Kidney glomerular epithelial cell (primary cell): ENCODE results near the gene PFN2.
A peak's percentile ranks its signal among the peaks of the same experiment; 100 is the strongest.
"Not testable (repeated sequence)": the region's sequence is repeated elsewhere in the genome, so short reads cannot be mapped to it uniquely, and the experiment has no call there.

Source experiments
- DNase-seq: peaks from one replicate; lab custom pipeline; 2025; lab: John Stamatoyannopoulos, UW

The PFN2 gene

DNA sequence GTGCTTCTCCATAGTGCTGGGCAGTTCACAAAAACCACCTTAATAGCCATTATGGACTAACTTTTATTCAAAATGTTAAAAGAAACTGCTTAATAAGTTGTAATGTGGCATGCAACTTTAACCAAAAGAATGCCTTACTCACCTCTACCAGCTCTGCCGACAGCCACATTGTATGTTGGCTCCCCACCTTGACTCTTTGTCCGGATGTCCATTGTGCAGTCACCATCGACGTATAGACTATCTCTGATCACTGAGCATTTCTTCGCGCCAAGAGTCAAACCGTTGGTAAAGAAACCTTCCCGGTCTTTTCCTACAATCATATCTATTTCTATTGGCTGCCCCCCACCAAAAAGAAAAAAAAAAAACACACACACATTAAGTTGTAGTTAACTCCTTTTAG lies 2.5 kb downstream of the PFN2 start:
- no peak for DNase-seq

DNA sequence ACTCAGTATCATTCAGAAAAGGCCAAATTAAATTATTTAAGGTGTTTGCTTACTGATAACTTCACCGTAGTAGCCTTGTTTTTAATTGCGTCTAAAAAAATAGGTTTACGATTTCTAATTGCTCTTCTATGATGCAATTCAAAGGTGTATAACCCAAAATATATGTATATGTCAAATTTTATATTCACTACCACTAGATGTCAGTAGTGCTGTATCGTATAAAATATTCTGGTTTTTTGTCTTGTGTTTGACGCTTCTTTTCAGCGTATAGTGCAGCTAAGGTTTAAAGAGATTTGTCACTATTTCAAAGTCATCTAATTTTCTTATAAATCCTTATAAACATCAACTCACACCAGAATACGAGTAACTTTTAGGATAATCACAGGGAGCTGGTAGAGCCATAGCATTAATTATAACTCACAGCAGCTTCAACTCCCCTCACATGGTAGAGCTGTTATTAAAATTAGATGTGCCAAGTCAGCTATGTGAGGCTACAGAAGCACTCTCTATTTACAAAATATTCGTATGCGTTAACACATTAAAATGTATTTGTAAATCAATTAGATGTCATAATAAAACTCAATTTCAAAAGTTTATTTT lies 3.5 kb downstream of the PFN2 start:
- peak; percentile 61 for DNase-seq

DNA sequence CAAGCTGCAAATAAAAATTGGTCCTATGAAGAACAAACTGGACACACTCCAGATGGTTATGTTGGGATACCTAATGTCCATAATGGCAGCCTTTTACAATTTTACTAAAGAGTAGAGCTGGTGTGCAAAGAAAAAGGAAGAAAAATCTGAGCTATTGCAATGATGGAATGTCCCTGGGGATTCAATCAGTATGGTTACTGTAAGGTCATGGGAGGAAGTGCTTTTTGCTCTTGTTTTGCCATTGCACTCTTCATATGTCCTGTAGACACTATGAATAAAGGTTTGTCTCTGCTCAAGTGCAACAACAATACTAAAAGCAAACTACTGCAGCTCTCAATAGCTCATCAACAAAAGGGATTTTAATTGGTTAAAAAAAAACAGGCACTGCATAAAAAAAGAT lies 5.4 kb downstream of the PFN2 start:
- no peak for DNase-seq

DNA sequence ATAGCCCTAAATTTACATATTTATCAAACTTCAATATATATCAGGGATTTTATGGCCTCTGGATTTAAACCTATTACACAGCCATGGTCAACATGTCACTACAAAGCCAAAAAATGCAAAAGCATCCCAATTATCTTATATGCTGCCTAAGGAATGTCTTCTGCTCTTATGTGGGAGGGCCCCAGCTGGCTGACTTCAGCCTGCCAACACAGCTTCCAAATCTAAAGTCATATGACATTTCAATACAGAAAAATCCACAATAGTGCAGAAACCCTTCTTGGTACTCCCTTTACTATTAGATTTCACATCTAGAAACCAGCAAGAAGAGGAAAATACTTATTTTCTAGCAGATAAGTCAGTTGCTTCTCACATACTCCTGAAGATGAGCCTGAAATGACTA lies 6.4 kb downstream of the PFN2 start:
- DNase-seq, result no peak

DNA sequence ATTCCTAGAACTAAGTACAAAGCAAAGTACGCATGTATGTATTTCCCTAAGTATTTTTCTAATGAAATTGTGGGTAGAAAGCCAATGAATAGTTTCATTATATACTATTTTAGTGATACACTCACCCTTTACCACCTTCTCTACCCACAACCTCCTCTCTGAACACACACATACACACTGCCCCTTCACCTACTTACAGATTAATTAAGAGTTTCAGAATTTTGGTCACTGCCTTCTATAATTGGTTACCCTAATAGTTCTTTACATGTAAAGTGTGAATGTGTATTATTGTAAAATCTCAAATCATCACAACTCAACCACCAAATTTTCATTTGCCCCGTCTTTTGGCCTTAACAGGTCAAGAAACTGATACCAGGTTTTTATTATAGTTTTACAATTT lies 7.2 kb downstream of the PFN2 start:
- DNase-seq, result no peak

DNA sequence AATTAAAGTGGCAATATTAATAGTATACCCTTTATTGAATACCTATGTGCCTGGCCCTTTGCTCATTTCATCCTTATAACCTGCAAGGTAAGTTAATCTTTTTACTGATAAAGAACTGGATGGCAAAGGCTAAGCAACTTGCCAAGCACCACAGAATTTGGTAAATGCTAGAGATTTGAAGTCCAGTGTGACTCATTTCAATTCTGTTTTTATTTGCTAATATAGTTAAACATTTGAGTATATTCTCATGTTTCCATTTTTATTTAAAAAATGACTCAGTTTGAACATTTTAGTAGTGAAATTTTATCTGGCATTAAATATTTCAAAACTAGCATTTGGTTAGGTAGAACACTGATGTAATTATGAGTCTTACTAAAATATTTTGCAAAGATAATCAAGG lies 11.3 kb downstream of the PFN2 start:
- no peak for DNase-seq

DNA sequence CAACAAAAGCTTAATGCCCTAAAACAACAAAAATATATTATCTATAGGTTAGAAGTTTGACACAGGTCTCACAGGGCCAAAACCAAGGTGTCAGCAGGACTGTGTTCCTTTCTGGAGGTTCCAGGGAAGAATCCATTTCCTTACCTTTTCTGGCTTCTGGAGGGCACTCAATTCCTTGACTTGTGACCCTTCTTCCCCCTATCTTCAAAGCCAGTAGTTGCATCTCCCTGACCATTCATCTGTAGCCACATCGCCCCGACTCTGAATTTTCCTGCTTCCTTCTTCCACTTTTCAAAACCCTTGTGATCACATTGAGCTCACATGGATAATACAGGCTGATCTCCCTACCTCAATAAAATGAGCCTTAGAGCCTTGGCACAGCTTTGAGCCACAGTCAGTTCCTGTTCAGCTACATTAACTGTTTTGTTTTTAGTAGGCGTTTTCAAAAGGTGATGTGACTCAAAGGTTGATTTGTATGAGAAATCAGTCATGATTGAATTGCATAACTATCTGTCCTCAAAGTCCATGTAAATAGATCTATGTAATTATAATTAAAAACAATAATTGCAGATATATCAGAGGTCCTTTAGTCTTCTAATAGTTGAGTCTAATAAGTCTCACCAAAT lies 12.4 kb downstream of the PFN2 start:
- DNase-seq, result no peak

DNA sequence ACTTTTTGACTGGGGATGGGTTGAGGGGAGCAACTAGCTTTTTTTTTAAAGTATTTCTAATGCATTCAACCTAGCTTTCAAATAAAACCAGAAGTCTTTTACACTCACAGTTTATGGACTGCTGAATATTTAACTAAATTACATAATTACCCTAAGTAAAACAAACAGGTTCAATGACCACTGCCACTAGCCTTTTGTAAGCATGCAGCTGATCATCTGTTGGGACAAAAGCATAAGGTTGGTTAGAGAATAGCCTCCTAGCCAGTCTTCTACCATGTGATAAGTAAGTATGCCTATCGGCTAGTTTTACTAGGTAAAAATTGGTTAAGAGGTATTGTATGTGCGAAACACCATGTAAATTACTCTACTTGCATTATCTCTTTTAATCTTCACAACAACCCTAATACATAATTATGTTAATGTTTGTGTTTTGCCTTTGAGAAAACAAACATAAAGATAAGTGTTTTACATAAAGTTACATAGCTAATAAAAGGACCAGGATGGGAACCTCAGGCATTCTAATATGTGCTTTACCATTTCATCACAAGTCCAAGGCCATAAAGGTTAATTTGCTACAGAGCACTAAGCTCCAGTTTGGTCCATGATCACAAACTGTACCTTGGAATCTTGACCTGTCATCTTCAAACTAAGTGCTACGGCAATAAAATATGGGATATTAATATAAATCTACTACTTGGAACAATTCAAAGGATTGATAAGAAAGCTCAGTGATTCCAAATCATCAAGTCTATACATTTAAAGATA lies 13.2 kb downstream of the PFN2 start:
- DNase-seq, result no peak

DNA sequence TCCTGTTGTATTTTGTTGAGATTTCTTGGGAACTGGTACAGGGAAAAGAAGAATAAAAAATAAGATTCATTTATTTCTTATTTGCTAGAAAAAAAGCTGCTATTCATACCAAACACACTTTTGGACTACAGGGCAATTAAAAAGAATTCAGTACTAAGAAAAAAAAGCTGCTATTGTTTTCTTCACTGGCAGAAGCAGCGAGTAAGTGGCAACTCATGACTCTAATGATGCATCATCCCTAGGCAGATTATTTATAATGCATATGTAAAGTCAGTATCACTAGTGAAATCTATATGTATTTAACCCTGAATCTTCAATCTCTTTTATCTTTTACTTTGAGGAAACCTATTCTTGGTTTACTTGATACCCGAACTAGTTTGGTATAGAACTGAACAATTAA lies 15.2 kb downstream of the PFN2 start:
- DNase-seq, result no peak

DNA sequence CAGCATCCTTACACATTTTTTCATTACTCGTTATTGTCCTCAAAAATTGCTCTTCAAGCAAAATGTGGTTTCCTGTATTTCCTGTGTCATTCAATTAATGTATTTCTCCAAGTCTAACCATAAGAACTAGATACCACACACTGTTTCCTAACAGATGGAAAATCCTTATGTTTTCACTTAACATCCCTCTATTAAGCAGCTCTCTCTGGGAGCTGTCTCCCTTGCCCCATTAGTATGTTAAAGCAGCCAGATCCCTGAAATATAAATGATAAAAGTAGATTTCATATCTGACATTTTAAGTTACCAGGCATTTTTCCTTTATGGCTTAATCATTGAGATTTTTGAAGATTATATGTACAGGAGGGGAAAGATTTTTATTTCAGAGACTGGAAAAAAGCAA lies 15.9 kb downstream of the PFN2 start:
- DNase-seq, result no peak

DNA sequence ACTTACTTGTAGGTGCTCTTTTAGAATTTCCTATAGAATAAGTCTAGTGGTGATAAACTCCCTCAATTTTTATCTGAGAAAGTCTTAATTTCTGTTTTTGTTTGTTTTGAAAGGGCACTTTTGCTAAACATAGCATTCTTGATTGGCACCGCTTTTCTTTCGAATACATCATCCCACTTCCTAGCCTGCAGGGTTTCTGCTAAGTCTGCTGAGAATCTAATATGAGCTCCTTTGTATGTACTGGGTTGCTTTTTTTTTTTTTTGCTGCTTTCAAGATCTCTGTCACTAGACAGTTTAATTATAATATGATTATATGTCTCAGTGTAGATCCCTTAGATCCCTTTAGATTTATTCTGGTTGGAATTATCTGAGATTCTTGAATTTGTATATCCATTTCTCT lies 21.5 kb downstream of the PFN2 start:
- DNase-seq, result no peak

DNA sequence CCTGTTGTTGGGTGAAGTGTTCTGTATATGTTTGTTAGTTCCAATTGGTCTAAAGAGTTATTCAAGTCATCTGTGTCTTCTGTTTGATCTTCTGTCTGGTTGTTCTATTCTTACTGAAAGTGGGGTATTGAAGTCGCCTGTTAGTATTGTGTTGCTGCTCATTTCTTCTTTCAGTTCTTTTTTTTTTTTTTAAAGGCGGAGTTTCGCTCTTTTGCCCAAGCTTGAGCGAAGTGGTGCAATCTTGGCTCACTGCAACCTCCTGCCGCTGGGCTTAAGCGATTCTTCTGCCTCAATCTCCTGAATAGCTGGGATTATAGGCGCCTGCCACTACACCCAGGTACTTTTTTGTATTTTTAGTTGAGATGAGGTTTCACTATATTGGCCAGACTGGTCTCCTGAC lies 23.5 kb downstream of the PFN2 start:
- DNase-seq, result no peak

DNA sequence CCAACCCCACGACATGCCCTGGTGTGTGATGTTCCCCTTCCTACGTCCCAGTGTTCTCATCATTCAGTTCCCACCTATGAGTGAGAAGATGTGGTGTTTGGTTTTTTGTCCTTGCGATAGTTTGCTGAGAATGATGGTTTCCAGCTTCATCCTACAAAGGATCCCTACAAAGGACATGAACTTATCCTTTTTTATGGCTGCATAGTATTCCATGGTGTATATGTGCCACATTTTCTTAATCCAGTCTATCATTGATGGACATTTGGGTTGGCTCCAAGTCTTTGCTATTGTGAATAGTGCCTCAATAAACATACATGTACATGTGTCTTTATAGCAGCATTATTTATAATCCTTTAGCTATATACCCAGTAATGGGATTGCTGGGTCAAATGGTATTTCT lies 26.7 kb downstream of the PFN2 start:
- DNase-seq, result not testable (repeated sequence)

DNA sequence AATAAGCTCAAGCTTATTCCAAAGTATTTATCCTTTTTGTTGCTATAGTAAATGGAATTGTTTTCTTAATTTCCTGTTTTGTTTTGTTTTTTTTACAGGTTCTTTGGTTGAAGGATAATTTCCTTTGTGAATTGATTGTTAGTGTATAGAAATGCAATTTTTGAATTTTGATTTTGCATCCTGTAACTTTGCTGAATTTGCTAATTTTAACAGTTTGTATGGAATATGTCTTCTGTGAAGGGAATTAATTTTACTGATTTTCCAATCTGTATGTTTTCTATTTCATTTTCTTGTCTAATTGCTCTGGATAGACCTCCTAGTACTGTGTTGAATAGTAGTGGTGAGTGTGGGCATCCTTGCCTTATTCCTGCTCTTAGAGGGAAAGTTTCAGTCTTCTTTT lies 28.3 kb downstream of the PFN2 start:
- no peak for DNase-seq

DNA sequence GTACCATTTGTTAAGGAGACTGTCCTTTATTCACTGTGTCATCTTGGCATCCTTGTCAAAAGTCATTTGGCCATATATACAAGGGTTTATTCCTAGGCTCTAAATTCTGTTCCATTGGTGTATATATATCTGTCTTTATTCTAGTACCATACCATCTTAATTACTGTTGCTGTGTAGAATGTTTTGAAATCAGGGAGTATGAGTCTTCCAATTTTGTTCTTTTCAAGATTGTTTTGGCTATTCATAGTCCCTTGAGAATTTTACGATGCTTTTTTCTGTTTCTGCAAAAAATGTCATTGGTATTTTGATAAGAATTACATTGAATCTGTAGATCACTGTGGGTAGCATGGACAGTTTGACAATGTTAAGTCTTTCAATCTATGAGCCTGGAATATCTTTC lies 28.7 kb downstream of the PFN2 start:
- no peak for DNase-seq

DNA sequence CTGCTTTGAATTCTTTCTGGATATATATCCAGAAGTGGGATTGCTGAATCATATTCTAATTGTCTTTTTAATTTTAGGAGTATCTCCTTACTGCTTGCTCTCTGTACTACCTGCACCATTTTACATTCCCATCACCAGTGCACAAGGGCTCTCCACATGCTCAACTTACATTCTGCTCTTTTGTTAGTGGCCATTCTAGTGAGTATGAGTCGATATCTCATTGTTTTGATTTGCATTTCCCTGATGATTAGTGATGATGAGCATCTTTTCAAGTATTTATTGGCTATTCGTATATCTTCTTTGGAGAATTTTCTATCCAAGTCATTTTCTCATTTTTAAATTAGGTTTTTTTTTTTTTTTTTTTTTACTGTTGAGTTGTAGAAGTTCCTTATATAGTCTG lies 29.5 kb downstream of the PFN2 start:
- DNase-seq, result no peak

DNA sequence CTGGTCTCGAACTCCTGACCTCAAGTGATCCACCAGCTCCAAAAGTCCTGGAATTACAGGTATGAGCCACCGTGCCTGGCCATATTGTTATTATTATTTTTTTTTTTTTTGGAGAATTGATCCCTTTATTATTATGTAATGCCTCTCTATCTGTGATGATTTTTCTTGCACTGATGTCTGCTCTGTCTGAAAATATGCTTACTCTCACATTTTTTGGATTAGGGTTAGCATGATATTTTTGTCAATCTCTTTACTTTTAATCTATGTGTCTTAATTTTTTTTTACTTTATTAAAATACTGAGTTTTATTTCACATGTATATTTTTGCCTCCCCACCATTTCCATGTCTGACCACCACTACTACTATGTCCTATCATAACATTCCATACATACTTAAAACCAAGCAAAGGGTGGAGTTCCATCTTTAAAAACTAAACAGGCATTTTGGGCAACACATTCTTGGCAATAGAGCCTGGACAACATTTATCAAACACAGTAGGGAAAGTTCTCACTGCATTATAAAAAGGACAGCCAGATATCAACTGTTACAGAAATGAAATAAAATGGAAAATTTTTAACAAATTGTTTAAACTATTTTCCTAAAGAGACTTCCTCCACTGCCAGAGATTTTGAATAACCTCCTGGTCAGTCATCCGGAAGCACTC lies 32.2 kb downstream of the PFN2 start:
- DNase-seq, result not testable (repeated sequence)

DNA sequence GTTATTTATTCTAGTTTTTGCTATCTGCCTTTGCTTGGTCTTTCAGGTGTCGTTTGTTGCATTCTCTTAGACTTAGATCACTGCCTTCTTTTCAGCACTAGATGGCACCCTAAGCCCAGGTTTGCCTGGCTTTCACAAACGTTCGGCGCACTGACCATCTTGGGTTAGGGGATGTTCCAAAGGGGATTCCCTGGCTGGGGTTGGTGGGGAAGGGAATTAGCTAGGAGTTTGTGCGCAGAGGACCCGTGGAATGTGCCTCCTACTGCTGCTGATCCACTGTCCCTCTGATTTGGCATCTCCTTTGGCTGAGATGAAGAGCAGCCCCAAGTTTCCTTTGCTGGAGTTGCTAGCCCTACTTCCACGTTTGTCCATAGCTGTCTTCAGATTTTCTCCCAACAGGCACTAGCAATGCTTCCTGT lies 33.9 kb downstream of the PFN2 start:
- DNase-seq, result peak; percentile 34

DNA sequence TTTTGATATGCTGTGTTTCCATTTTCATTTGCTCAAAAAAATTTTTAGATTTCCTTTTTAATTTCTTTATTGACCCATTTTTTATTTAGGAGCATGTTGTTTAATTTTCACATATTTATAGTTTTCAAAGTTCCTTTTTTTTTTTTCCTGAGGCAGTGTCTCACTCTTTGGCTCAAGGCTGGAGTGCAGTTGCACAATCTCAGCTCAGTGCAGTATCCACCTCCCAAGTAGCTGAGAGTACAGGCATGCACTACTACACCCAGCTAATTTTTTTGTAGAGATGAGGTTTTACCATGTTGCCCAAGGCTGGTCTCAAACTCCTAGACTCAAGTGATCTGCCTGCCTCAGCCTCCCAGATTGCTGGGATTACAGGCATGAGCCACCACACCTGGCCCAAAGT lies 36.2 kb downstream of the PFN2 start:
- DNase-seq, result no peak

DNA sequence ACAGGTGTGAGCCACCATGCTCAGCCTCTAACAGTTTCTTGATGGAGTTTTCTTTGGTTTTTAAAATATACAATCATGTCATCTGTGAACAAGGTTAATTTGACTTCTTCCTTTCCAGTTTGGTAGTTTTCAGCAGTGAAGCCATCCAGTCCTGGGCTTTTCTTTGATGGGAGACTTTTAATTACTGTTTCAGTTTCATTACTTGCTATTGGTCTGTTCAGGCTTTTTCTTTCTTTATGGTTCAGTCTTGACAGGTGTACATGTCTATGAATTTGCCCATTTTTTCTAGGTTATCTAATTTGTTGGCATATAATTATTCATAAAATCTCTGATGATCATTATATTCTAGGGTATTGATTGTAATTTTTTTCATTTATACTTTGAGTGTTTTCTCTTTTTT lies 36.8 kb downstream of the PFN2 start:
- no peak for DNase-seq

DNA sequence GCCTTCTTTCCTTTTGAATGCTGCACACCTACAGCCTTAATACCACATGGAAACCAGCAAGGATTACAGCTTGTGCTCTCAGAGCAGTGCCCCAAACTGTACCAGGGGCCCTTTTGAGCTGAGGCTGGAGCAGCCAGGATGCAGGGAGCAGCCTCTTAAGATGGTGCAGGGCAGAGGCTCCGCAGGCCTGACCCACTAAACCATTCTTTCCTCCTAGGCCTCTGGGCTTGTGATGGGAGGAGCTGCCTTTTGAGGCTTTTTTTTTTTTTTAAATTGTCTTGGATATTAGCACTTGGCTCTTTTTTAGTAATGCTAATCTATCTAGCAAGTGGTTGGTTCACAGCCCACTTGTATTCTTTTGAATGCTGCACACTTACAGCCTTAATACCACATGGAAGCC lies 37.7 kb downstream of the PFN2 start:
- no peak for DNase-seq

DNA sequence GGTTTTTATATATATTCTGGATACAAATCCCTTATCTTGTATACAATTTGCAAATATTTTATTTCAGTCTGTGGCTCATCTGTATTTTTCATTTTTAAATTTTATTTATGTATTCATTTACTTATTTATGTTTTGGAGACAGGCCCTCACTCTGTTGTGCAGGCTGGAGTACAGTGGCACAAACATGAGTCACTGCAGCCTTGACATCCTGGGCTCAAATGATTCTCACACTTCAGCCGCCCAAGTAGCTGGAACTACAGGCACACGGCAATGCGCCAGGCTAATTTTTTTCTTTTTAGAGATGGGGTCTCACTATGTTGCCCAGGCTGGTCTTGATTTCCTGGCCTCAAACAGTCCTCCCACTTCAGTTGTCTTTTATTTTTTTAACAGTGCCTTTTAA lies 50.6 kb downstream of the PFN2 start:
- DNase-seq, result no peak

DNA sequence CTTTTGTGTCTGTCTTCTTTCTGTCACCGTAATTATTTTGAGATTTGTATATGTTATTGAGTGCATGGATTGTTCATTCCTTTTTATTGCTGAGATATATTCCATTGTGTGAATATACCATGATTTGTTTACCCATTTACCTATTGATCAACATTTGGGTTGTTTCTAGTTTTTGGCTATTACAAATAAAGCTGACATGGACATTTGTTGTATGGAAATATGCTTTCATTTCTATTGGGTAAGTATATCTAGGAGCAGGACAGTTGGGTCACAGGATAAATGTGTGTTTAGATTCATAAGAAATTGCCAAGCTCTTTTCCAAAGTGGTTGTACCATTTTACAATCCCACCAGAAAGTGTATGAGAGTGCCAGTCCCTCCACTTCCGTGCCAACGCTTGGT lies 51.2 kb downstream of the PFN2 start:
- DNase-seq, result no peak
